ENCODE data around the gene DLG2.
A peak's percentile ranks its signal among the peaks of the same experiment; 100 is the strongest.

Gene DLG2

DNA sequence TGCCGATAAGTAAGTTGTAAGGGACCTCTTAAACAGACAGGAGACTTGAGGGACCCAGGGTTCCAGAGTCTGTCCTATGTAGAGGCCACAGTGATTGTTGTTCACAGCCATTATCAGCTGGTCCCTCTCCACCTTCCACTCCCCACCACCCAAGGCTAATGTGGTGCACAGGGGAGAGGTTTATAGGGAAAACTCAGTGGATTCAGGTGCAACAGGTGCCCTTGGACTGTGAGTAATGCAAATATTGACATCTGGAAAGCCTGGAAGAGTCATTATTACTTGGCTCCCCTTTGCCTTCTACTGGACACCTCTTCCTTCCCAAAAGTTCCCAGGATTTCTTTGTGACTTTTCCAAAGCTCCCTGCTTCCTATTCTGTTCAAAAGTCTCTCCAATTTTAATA is 1899.9 kb downstream of the DLG2 start:
- DNase-seq (ENCODE audit: low read depth): no peak
- H3K4me3 ChIP-seq (replicated peaks; ENCODE audit: low read depth, low read length): no peak overlapping the region
- TF ChIP-seq, protein P1, sequence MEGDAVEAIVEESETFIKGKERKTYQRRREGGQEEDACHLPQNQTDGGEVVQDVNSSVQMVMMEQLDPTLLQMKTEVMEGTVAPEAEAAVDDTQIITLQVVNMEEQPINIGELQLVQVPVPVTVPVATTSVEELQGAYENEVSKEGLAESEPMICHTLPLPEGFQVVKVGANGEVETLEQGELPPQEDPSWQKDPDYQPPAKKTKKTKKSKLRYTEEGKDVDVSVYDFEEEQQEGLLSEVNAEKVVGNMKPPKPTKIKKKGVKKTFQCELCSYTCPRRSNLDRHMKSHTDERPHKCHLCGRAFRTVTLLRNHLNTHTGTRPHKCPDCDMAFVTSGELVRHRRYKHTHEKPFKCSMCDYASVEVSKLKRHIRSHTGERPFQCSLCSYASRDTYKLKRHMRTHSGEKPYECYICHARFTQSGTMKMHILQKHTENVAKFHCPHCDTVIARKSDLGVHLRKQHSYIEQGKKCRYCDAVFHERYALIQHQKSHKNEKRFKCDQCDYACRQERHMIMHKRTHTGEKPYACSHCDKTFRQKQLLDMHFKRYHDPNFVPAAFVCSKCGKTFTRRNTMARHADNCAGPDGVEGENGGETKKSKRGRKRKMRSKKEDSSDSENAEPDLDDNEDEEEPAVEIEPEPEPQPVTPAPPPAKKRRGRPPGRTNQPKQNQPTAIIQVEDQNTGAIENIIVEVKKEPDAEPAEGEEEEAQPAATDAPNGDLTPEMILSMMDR (IDR thresholded peaks at IDR 0.05; ENCODE audit: low read length, missing control alignments): no peak

DNA sequence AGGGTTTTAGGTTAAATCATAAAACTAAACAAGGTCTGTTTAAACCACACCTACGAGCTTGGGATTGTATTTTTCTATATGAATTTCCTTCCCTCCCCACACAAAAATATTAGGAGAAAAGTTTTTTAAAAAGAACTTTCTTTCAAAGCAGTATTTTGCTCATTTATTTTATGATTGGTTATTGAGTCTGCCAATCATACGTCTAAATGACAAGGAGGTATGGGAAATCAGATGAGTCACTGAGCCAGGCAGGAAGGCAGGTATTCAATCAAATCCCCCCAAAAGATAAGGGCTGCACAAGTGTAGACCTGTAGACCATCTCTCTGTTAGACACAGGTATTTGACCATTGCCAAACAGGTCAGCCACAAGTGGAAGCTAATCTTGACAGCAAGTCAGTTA is 1900.8 kb downstream of the DLG2 start:
- no peak overlapping the region for H3K4me3 ChIP-seq (replicated peaks; ENCODE audit: low read depth, low read length)
- DNase-seq (ENCODE audit: low read depth): no peak
- TF ChIP-seq, protein P1 (IDR thresholded peaks at IDR 0.05; ENCODE audit: low read length, missing control alignments): no peak

DNA sequence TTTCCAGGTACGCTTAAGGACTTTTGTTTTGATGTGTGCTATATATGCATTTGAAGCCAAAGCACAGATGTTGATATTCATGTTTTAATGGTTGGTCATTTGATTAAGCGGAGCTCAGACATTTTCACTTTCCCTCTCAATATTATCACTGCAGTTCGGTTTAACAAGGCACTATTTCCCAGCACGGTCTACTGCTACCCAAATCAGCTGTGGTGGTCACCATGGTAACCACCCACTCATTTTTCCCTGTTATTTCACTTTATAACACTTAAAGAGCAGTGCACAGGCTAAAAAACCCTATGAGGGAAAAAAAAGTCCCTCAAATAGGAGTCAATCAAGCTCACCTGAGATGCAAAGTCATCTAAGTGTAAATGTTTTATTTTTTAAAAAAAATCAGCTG is 1901.4 kb downstream of the DLG2 start:
- no peak for DNase-seq (ENCODE audit: low read depth)
- TF ChIP-seq, protein P1 (IDR thresholded peaks at IDR 0.05; ENCODE audit: low read length, missing control alignments): no peak
- no peak overlapping the region for H3K4me3 ChIP-seq (replicated peaks; ENCODE audit: low read depth, low read length)

DNA sequence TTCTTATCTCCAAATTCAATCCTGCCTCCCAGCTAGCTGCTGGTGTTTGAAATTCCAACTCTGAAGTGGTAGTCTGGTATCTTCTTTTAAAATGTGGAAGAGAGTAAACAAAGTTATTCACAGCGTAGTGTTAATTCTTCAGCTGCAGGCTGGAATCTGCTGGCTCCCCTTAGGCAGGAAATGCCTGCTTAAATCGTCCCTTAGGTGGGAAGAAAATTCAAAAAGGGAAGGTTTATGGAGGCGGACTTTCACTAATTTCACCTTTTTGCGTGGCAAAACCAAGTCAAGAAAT is 1901.9 kb downstream of the DLG2 start:
- no peak overlapping the region for H3K4me3 ChIP-seq (replicated peaks; ENCODE audit: low read depth, low read length)
- no peak for DNase-seq (ENCODE audit: low read depth)
- TF ChIP-seq, protein P1 (IDR thresholded peaks at IDR 0.05; ENCODE audit: low read length, missing control alignments): no peak

DNA sequence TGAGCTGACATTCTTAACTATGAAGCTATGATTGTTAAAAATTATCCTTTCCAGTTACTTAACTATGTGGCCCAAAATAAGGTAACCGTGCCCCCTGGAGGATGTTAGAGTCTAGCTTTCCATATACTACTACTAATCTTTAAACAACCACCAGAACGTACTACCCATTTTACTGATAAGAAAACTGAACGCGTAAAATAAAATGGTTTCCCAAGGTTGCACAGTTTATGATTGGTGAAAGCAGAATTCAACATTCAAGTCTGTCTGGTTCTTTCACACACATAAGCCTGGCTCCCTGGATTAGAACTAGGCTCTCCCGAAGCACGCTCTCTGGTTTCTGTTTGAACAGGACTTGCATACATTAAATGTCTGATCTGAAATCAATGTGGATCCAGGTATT is 1903.1 kb downstream of the DLG2 start:
- DNase-seq (ENCODE audit: low read depth): peak; percentile 72
- H3K4me3 ChIP-seq (replicated peaks; ENCODE audit: low read depth, low read length): peak overlapping the region; percentile 44
- TF ChIP-seq, protein P1 (IDR thresholded peaks at IDR 0.05; ENCODE audit: low read length, missing control alignments): peak; percentile 60

DNA sequence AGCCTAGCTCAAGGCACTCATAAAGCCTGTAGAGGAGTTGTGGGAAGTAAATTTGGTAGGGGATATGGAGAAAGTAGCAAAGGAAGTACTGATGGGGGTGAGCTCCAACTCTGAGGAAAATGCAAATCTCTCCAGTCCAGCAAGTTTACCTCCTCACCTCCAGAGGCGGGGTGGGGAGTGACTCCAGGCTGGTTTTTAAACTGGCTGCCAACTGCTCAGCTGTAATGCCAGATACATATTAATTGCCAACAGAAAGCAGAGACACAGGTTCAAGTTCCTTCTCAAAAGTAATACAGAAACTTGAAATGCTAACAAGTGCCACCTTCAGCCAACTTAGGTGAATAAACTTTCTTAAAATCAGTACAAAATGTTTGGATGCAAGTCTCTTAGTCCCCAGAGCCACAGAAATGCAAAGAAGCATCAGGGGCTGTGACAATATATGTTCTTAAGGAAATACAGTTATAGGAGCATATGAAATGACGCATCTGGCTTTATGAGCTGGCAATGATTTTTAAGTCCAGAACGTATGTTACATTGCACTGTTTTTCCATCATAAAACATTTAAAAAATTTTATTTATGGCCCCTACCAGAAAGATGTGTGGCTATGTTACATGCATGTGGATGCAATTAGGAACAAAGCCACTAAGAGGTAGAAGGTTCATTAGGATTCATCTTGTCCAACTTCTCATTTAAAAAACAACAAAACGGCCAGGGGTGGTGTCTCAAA is 1904.6 kb downstream of the DLG2 start:
- H3K4me3 ChIP-seq (replicated peaks; ENCODE audit: low read depth, low read length): no peak overlapping the region
- TF ChIP-seq, protein P1 (IDR thresholded peaks at IDR 0.05; ENCODE audit: low read length, missing control alignments): no peak
- DNase-seq (ENCODE audit: low read depth): no peak

DNA sequence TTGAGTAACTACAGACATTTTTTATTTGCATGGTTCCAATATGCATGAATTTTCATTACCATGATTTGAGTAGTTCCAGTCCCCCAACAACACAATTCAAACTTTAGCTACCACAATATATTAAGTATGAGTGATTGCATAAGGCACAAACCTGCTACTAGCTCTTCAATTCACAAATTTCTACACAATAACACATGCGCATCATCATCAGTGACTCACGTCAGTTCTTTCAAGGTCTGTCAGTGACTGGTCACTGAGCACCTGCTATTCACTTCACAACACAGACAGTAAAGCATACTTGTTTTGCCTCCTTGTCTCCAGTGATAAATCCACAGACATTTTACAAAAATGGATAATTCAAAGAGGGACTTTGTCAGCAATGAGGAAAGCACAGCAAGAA is 1905.9 kb downstream of the DLG2 start:
- TF ChIP-seq, protein P1 (IDR thresholded peaks at IDR 0.05; ENCODE audit: low read length, missing control alignments): no peak
- no peak for DNase-seq (ENCODE audit: low read depth)
- H3K4me3 ChIP-seq (replicated peaks; ENCODE audit: low read depth, low read length): no peak overlapping the region
